Loucy (cell line): ENCODE results near the gene CUL3.

Experiments
- CTCF ChIP-seq: fragments of 200-600 bp; sonication (generic); conservative IDR thresholded peaks from 2 replicates; pipeline ENCODE4 v1.5.1; 2014; ENCODE audit warnings: mild to moderate bottlenecking, antibody characterized with exemption, low read length
- EZH2phosphoT487 ChIP-seq: fragments of 200-600 bp; IDR thresholded peaks from 2 replicates; pipeline ENCODE4 v1.6.1; 2018; ENCODE audit warnings: antibody characterized with exemption, mild to moderate bottlenecking, moderate library complexity, borderline replicate concordance

- TF ChIP-seq EZH2phosphoT487 (no peak), CTCF (no peak)
Observed at GRCh38 chr2:224479826-224480225, 105.3 kb downstream of the CUL3 start.
